Measurements from ENCODE around the gene HSD17B4. TPM values are rescaled to one million over a fixed set of nuclear protein-coding genes. Genes with fewer than 3 reads are reported as not detected.
A peak's percentile ranks its signal among the peaks of the same experiment; 100 is the strongest.

HSD17B4 gene
- total and polyA plus RNA-seq, 2 of the 13 experiments (the other 11 are each of a cell fraction or from before 2014, with no cell fraction given): 178 to 399 TPM

GRCh38 chr5:119524485-119524884 lies 72.2 kb downstream of the HSD17B4 start (continued):
- TF ChIP-seq BCLAF1 (IDR thresholded peaks at IDR 0.05) (no peak), ZHX2 (IDR thresholded peaks at IDR 0.05; ENCODE audit: low read depth) (no peak), ZHX2 (CRISPR knock-in tag; IDR thresholded peaks at IDR 0.05; ENCODE audit: borderline replicate concordance) (no peak), SOX5 (CRISPR knock-in tag; IDR thresholded peaks at IDR 0.05; ENCODE audit: borderline replicate concordance) (peak; percentile 91), BHLHE40 (IDR thresholded peaks at IDR 0.05; ENCODE audit: low read length) (no peak), ARID5B (CRISPR knock-in tag; IDR thresholded peaks at IDR 0.05) (peak; percentile 83), SMARCE1 (IDR thresholded peaks at IDR 0.05; ENCODE audit: borderline replicate concordance) (no peak), ZZZ3 (CRISPR knock-in tag; IDR thresholded peaks at IDR 0.05; ENCODE audit: borderline replicate concordance) (no peak), ZNF792 (CRISPR knock-in tag; IDR thresholded peaks at IDR 0.05) (no peak), TSC22D2 (CRISPR knock-in tag; IDR thresholded peaks at IDR 0.05; ENCODE audit: borderline replicate concordance) (no peak), ZSCAN31 (CRISPR knock-in tag; IDR thresholded peaks at IDR 0.05; ENCODE audit: low read depth) (no peak), NR3C1 (CRISPR knock-in tag; IDR thresholded peaks at IDR 0.05) (no peak), ZSCAN29 (CRISPR knock-in tag; conservative IDR thresholded peaks at IDR 0.05) (no peak), NONO (IDR thresholded peaks at IDR 0.05) (no peak), NONO (CRISPR knock-in tag; conservative IDR thresholded peaks at IDR 0.05) (no peak), TOE1 (CRISPR knock-in tag; IDR thresholded peaks at IDR 0.05) (no peak), IRF1 (CRISPR knock-in tag; IDR thresholded peaks at IDR 0.05; ENCODE audit: low read depth) (no peak), MAFF (IDR thresholded peaks at IDR 0.05; ENCODE audit: low read depth, low read length) (no peak), RFX5 (IDR thresholded peaks at IDR 0.05; ENCODE audit: low read depth, low read length) (no peak), RFXANK (CRISPR knock-in tag; IDR thresholded peaks at IDR 0.05) (no peak)
